Suprapubic skin (tissue), 4 donors: ENCODE measurements around the gene GFOD2.

Experiments used
- CTCF ChIP-seq, 2 donors: fragments of 200-600 bp in 1 of 2; fragments of 450-650 bp in 1 of 2; sonication (generic) in 1 of 2; IDR thresholded peaks; one replicate each; pipeline ENCODE4 v1.5.1; 2016 to 2019; ENCODE audit warnings: antibody characterized with exemption in 2 of 2, mild to moderate bottlenecking in 1 of 2, moderate library complexity in 1 of 2
- EP300 ChIP-seq: sonication (generic); formaldehyde crosslinking; IDR thresholded peaks from one replicate; pipeline ENCODE4 v1.6.1; 2017; ENCODE audit warnings: antibody characterized with exemption
- POLR2A ChIP-seq, 2 donors: fragments of 450-650 bp; IDR thresholded peaks; one replicate each; pipeline ENCODE4 v1.6.1; 2017; ENCODE audit warnings: antibody characterized with exemption in 2 of 2, mild to moderate bottlenecking in 2 of 2, moderate library complexity in 2 of 2
- POLR2AphosphoS5 ChIP-seq, 3 donors: sonication (generic); formaldehyde crosslinking; IDR thresholded peaks; one replicate each; pipeline ENCODE4 v1.6.1; 2017; ENCODE audit warnings: antibody characterized with exemption in 3 of 3

GRCh38 chr16:67752641-67753040 lies 33.5 kb upstream of the GFOD2 start:
- no peak for TF ChIP-seq POLR2A (IDR thresholded peaks at IDR 0.05)
- TF ChIP-seq CTCF (IDR thresholded peaks at IDR 0.05) = no peak
- no peak for TF ChIP-seq EP300
- no peak for TF ChIP-seq POLR2AphosphoS5 (IDR thresholded peaks at IDR 0.05)
